HCT116 (cell line): ENCODE data around the gene FAM118B. TPM values are rescaled to one million over a fixed set of nuclear protein-coding genes. Genes with fewer than 3 reads are reported as not detected.

Experiments used
- ATAC-seq: fragments of 200-7000 bp; cut with Tn5 transposase; 2 replicates; pipeline ENCODE4 v1.9.1; 2020; ENCODE audit warnings: mild to moderate bottlenecking, moderate library complexity
- BruUV-seq: library from RNA; stranded (reverse); fragments of 400-500 nt; replicated peaks from 2 replicates; lab custom pipeline; 2021; lab: Mats Ljungman, UMichigan
- CTCF ChIA-PET: fragments of 300-600 bp; sonication (Branson Sonifier 250); formaldehyde crosslinking; loops from one replicate; lab custom pipeline; 2021; ENCODE audit warnings: antibody characterized with exemption; lab: Charles Lee
- POLR2A ChIA-PET: fragments of 300-600, 350-600 bp; sonication (Branson Sonifier 250); formaldehyde crosslinking; loops from one replicate; lab custom pipeline; 2021; ENCODE audit warnings: antibody characterized with exemption; lab: Charles Lee
- RAD21 ChIA-PET, 2 experiments: fragments of 300-600 bp; sonication (Branson Sonifier 250); formaldehyde crosslinking; loops; one replicate each; lab custom pipeline; 2023; ENCODE audit warnings: low total read pairs in 2 of 2; ENCODE audit not compliant: uncharacterized antibody in 2 of 2, unreplicated experiment in 2 of 2, low non-redundant PET in 1 of 2; lab: Charles Lee
- DNase-seq: peaks from one replicate; pipeline ENCODE4 v3.0.0-alpha.2; 2010; ENCODE audit warnings: low read depth, low spot score
- H2AFZ ChIP-seq: fragments of 200-600 bp; shearing (Covaris generic), sonication (generic); 2 replicates; pipeline ENCODE4 v1.6.1; 2017; ENCODE audit warnings: low read depth, mixed run types, mixed read lengths, antibody characterized with exemption, low read length; ENCODE audit not compliant: poor library complexity, severe bottlenecking
- H3K27ac ChIP-seq: 2 replicates; pipeline ENCODE4 v1.5.1; 2012; ENCODE audit warnings: low read depth, low read length
- H3K27me3 ChIP-seq: fragments of 200-600 bp; sonication (generic); 2 replicates; pipeline ENCODE4 v1.6.1; 2016; ENCODE audit warnings: mixed run types, low read length, mixed read lengths; ENCODE audit not compliant: insufficient read depth
- H3K36me3 ChIP-seq, 2 experiments: fragments of 200-500 bp in 1 of 2; fragments of 200-600 bp in 1 of 2; sonication (Bioruptor generic) in 1 of 2; sonication (generic) in 1 of 2; 2 replicates each; pipeline versions ENCODE4 v1.5.1 to v1.6.1; 2014 to 2016; ENCODE audit warnings: low read length in 2 of 2, inconsistent platforms in 1 of 2, mixed read lengths in 1 of 2, mixed run types in 1 of 2; ENCODE audit not compliant: insufficient read depth in 2 of 2, control insufficient read depth in 1 of 2
- H3K4me1 ChIP-seq, 2 experiments: fragments of 200-600 bp in 1 of 2; sonication (generic) in 1 of 2; 2 replicates each; pipeline versions ENCODE4 v1.5.1 to v1.6.1; 2012 to 2017; ENCODE audit warnings: low read length in 2 of 2, inconsistent platforms in 1 of 2, mild to moderate bottlenecking in 1 of 2, mixed read lengths in 1 of 2, mixed run types in 1 of 2, moderate library complexity in 1 of 2; ENCODE audit not compliant: insufficient read depth in 2 of 2, control insufficient read depth in 1 of 2
- H3K4me2 ChIP-seq: fragments of 200-600 bp; sonication (generic); 2 replicates; pipeline ENCODE4 v1.6.1; 2017; ENCODE audit warnings: mixed run types, low read length, mixed read lengths
- H3K4me3 ChIP-seq, 2 experiments: fragments of 200-600 bp in 1 of 2; sonication (generic) in 1 of 2; replicated peaks in 1 of 2; 2 replicates each; pipeline ENCODE4 v1.5.1; 2011 to 2016; ENCODE audit warnings: low read length in 2 of 2, control low read depth in 1 of 2, low read depth in 1 of 2, mild to moderate bottlenecking in 1 of 2, mixed read lengths in 1 of 2, mixed run types in 1 of 2
- H3K79me2 ChIP-seq: fragments of 200-600 bp; sonication (generic); 2 replicates; pipeline ENCODE4 v1.6.1; 2017; ENCODE audit warnings: mild to moderate bottlenecking, mixed run types, low read length, moderate library complexity, mixed read lengths; ENCODE audit not compliant: insufficient read depth
- H3K9ac ChIP-seq: fragments of 200-600 bp; sonication (generic); 2 replicates; pipeline ENCODE4 v1.6.1; 2016; ENCODE audit warnings: low read length, mixed read lengths
- H3K9me2 ChIP-seq: fragments of 200-600 bp; sonication (generic), shearing (Covaris generic); 2 replicates; pipeline ENCODE4 v1.6.1; 2017; ENCODE audit warnings: mixed run types, mild to moderate bottlenecking, moderate library complexity; ENCODE audit not compliant: insufficient read depth
- H3K9me3 ChIP-seq, 2 experiments: fragments of 200-500 bp in 1 of 2; fragments of 200-600 bp in 1 of 2; sonication (Bioruptor generic) in 1 of 2; sonication (generic) in 1 of 2; 2 replicates each; pipeline ENCODE4 v1.6.1; 2014 to 2017; ENCODE audit warnings: low read length in 2 of 2, mixed read lengths in 2 of 2, inconsistent platforms in 1 of 2, low read depth in 1 of 2, mild to moderate bottlenecking in 1 of 2, mixed run types in 1 of 2, moderate library complexity in 1 of 2; ENCODE audit not compliant: control insufficient read depth in 1 of 2, insufficient read depth in 1 of 2
- H4K20me1 ChIP-seq: fragments of 200-600 bp; sonication (generic), shearing (Covaris generic); 2 replicates; pipeline ENCODE4 v1.6.1; 2017; ENCODE audit warnings: mixed run types, mild to moderate bottlenecking, moderate library complexity; ENCODE audit not compliant: insufficient read depth
- ATF3 ChIP-seq: IDR thresholded peaks from 2 replicates; pipeline ENCODE4 v1.6.1; 2012
- CBX3 ChIP-seq: IDR thresholded peaks from 2 replicates; pipeline ENCODE4 v1.6.1; 2012; ENCODE audit warnings: low read depth
- CEBPB ChIP-seq: IDR thresholded peaks from 2 replicates; pipeline ENCODE4 v1.6.1; 2012; ENCODE audit warnings: low read depth
- CTCF ChIP-seq, 3 experiments: fragments of 200-600 bp in 1 of 3; sonication (generic) in 1 of 3; IDR thresholded peaks in 2 of 3; conservative IDR thresholded peaks in 1 of 3; 2 replicates each; pipeline ENCODE4 v1.5.1; 2012 to 2017; ENCODE audit warnings: low read depth in 2 of 3, low read length in 2 of 3, antibody characterized with exemption in 1 of 3, borderline replicate concordance in 1 of 3, control low read depth in 1 of 3, mild to moderate bottlenecking in 1 of 3, mixed read lengths in 1 of 3, mixed run types in 1 of 3, moderate library complexity in 1 of 3; ENCODE audit not compliant: insufficient read depth in 1 of 3
- EGR1 ChIP-seq: IDR thresholded peaks from 2 replicates; pipeline ENCODE4 v1.6.1; 2012; ENCODE audit warnings: low read depth
- JUND ChIP-seq: IDR thresholded peaks from 2 replicates; pipeline ENCODE4 v1.6.1; 2012
- POLR2A ChIP-seq: IDR thresholded peaks from 2 replicates; pipeline ENCODE4 v1.7.0; 2011; ENCODE audit warnings: borderline replicate concordance; ENCODE audit not compliant: insufficient read depth, insufficient read length; ENCODE audit errors: extremely low read depth
- POLR2AphosphoS5 ChIP-seq: IDR thresholded peaks from 2 replicates; pipeline ENCODE4 v1.6.1; 2011; ENCODE audit warnings: mild to moderate bottlenecking, low read depth, low read length, moderate library complexity
- RAD21 ChIP-seq: IDR thresholded peaks from 2 replicates; pipeline ENCODE4 v1.6.1; 2012; ENCODE audit warnings: low read depth, mild to moderate bottlenecking
- REST ChIP-seq: IDR thresholded peaks from 2 replicates; pipeline ENCODE4 v1.6.1; 2012; ENCODE audit warnings: low read depth
- SIN3A ChIP-seq: IDR thresholded peaks from 2 replicates; pipeline ENCODE4 v1.6.1; 2012; ENCODE audit warnings: low read depth
- SP1 ChIP-seq: IDR thresholded peaks from 2 replicates; pipeline ENCODE4 v1.6.1; 2012; ENCODE audit warnings: low read depth
- SRF ChIP-seq: IDR thresholded peaks from 2 replicates; pipeline ENCODE4 v1.6.1; 2012; ENCODE audit warnings: low read depth
- YY1 ChIP-seq: IDR thresholded peaks from 2 replicates; pipeline ENCODE4 v1.6.1; 2011; ENCODE audit warnings: low read length, low read depth, moderate library complexity, mild to moderate bottlenecking; ENCODE audit not compliant: insufficient replicate concordance; ENCODE audit errors: extremely low read depth
- ZBTB33 ChIP-seq: IDR thresholded peaks from 2 replicates; pipeline ENCODE4 v1.6.1; 2011; ENCODE audit warnings: mild to moderate bottlenecking, low read length, moderate library complexity; ENCODE audit not compliant: insufficient replicate concordance; ENCODE audit errors: extremely low read depth
- ZFX ChIP-seq: fragments of 450-650 bp; IDR thresholded peaks from 2 replicates; pipeline ENCODE4 v1.6.1; 2017
- ZNF274 ChIP-seq: fragments of 200-500 bp; sonication (Bioruptor generic); IDR thresholded peaks from 2 replicates; pipeline ENCODE4 v1.6.1; 2014; ENCODE audit warnings: mild to moderate bottlenecking, low read depth, low read length, inconsistent platforms
- intact Hi-C: fragments of 100-400 bp; cut with micrococcal nuclease; formaldehyde crosslinking; loops from 2 replicates; pipeline ENCODE4 v1.10.0; 2022
- total RNA-seq: library from RNA; stranded (reverse); gene quantifications from one replicate; pipeline ENCODE4 v1.2.1, GENCODE V29; 2021; ENCODE audit not compliant: unreplicated experiment

FAM118B gene
- total RNA-seq, 1 experiment from 2014 or later = 12.8 TPM

- peaks cover 77% of the 10 kb centered on the region for H3K79me2 ChIP-seq
- CTCF ChIA-PET = no interaction called here
- H3K27me3 ChIP-seq = no peaks in the 10 kb centered on the region
- H3K36me3 ChIP-seq = peaks cover 8 to 10% of the 10 kb centered on the region in 2 experiments; a peak in 3 of 4 replicates
- BruUV-seq = TSS peak; percentile 69
- no peak for DNase-seq
- no peaks in the 10 kb centered on the region for H4K20me1 ChIP-seq
- peak overlapping the region; percentile 7; the same call in 1 of the 2 replicates for H3K27ac ChIP-seq
- ATAC-seq = no peak
- no peak overlapping the region for H2AFZ ChIP-seq
- no peaks in the 10 kb centered on the region for H3K9me3 ChIP-seq
- peak overlapping the region; percentile 73 to 99 for H3K4me3 ChIP-seq
- POLR2A ChIA-PET = no interaction called here
- H3K4me1 ChIP-seq = peaks cover 4 to 14% of the 10 kb centered on the region in 2 experiments; a peak in 3 of 4 replicates
- intact Hi-C loops = no loop called here
- H3K4me2 ChIP-seq = peak overlapping the region; percentile 75
- no peaks in the 10 kb centered on the region for H3K9me2 ChIP-seq
- H3K9ac ChIP-seq = peak overlapping the region; percentile 69
- TF ChIP-seq SIN3A = no peak
- no peak for TF ChIP-seq YY1
- TF ChIP-seq ZBTB33 = no peak
- TF ChIP-seq RAD21 = no peak
- TF ChIP-seq ZNF274 = no peak
- TF ChIP-seq SP1 = no peak
- TF ChIP-seq JUND = no peak
- no peak for TF ChIP-seq ATF3
- no peak for TF ChIP-seq REST
- no peak for TF ChIP-seq ZFX
- TF ChIP-seq CTCF (IDR thresholded peaks at IDR 0.05 in 2 of 3, conservative IDR thresholded peaks at IDR 0.05 in 1 of 3; ENCODE audit: borderline replicate concordance in 1 of 3, insufficient read depth in 1 of 3, low read depth in 2 of 3, low read length in 2 of 3) = no peak
- no peak for TF ChIP-seq SRF
- TF ChIP-seq POLR2AphosphoS5 = no peak
- no peak for TF ChIP-seq POLR2A
- no peak for TF ChIP-seq CBX3
- TF ChIP-seq EGR1 = no peak
- no peak for TF ChIP-seq CEBPB
- RAD21 ChIA-PET = no interaction called here
Observed at GRCh38 chr11:126212089-126212660, 593 bp downstream of the FAM118B start.
